Lower lobe of right lung (tissue), 2 donors: ENCODE data around the gene MAP3K20. TPM values are rescaled to one million over a fixed set of nuclear protein-coding genes. Genes with fewer than 3 reads are reported as not detected.
"Not testable (repeated sequence)": the region's sequence is repeated elsewhere in the genome, so short reads cannot be mapped to it uniquely, and the experiment has no call there.

Experiments
- ATAC-seq, 2 donors: fragments of 200-7000 bp; cut with Tn5 transposase; one replicate each; pipeline ENCODE4 v1.9.1; 2020 to 2022; ENCODE audit warnings: mild to moderate bottlenecking in 2 of 2, moderate library complexity in 2 of 2
- DNase-seq: peaks from one replicate; pipeline ENCODE4 v3.0.0-alpha.2; 2020
- H3K27ac ChIP-seq: fragments of 200-600 bp; one replicate; pipeline ENCODE4 v1.8.0; 2022
- H3K27me3 ChIP-seq: fragments of 200-600 bp; one replicate; pipeline ENCODE4 v1.8.0; 2022; ENCODE audit warnings: low read depth
- H3K36me3 ChIP-seq: fragments of 200-600 bp; one replicate; pipeline ENCODE4 v1.8.0; 2022; ENCODE audit warnings: mild to moderate bottlenecking
- H3K4me1 ChIP-seq: fragments of 200-600 bp; one replicate; pipeline ENCODE4 v1.8.0; 2022
- H3K4me3 ChIP-seq: fragments of 200-600 bp; one replicate; pipeline ENCODE4 v1.8.0; 2022; ENCODE audit warnings: mild to moderate bottlenecking
- H3K9me3 ChIP-seq: fragments of 200-600 bp; one replicate; pipeline ENCODE4 v1.8.0; 2022
- CTCF ChIP-seq: fragments of 200-600 bp; IDR thresholded peaks from one replicate; pipeline ENCODE4 v1.8.0; 2022; ENCODE audit warnings: antibody characterized with exemption, mild to moderate bottlenecking
- intact Hi-C: fragments of 100-400 bp; cut with DNase I; formaldehyde crosslinking; loops from one replicate; pipeline ENCODE4 v1.11.0; 2022
- total RNA-seq: library from RNA; stranded (reverse); fragmentation: NEBNext Ultra II Directional; extraction: Animal tissue kit (Norgen Biotek cat#: 25700); gene quantifications from one replicate; pipeline ENCODE4 v1.2.1, GENCODE V29; 2021
- donor health status: DM: no; HTN: yes; CAD: no; lungs with severe emphysema.

MAP3K20 gene
- total RNA-seq, 1 donor from 2014 or later, result 40.8 TPM

DNA sequence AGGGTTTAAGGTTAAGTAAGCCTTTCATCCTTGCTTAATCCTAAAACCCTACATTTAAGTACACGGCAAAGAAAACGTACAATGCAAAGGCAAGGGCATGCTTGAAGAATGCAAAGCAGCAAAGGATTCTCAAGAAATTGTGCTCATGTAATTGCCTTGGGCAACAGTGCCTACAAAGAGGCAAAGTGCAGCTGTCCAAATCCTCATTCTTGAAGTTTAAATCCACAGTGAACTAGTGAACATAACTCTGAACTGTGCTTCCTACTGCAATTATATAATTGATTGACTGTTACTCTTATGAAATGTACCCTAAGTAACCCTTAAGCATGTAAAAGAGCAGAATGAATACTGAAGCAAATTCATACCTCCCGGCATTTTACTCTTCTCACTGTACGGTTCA is 85.4 kb downstream of the MAP3K20 start:
- peaks cover 21% of the 10 kb centered on the region for H3K4me1 ChIP-seq
- TF ChIP-seq CTCF, result no peak
- H3K36me3 ChIP-seq, result no peaks in the 10 kb centered on the region
- no peak for DNase-seq
- no peak overlapping the region for H3K27ac ChIP-seq
- no peak overlapping the region for H3K4me3 ChIP-seq
- H3K27me3 ChIP-seq, result no peaks in the 10 kb centered on the region
- ATAC-seq, result peak; percentile 38 to 57
- H3K9me3 ChIP-seq, result no peaks in the 10 kb centered on the region
- intact Hi-C loops, result no loop called here

- H3K4me3 ChIP-seq, result no peak overlapping the region
- DNase-seq, result no peak
- H3K36me3 ChIP-seq, result no peaks in the 10 kb centered on the region
- H3K4me1 ChIP-seq, result peaks cover 21% of the 10 kb centered on the region
- no peaks in the 10 kb centered on the region for H3K27me3 ChIP-seq
- no peak for ATAC-seq
- intact Hi-C loops, result no loop called here
- no peak overlapping the region for H3K27ac ChIP-seq
- no peaks in the 10 kb centered on the region for H3K9me3 ChIP-seq
- no peak for TF ChIP-seq CTCF
Measured at GRCh38 chr2:173161507-173161906, 85.9 kb downstream of the MAP3K20 start.

GRCh38 chr2:173163357-173163756 is 87.7 kb downstream of the MAP3K20 start:
- H3K9me3 ChIP-seq, H3K36me3 ChIP-seq, ATAC-seq, intact Hi-C loops, H3K27ac ChIP-seq, DNase-seq, H3K4me3 ChIP-seq, H3K27me3 ChIP-seq: not testable (repeated sequence)
- peaks cover 21% of the 10 kb centered on the region for H3K4me1 ChIP-seq

DNA sequence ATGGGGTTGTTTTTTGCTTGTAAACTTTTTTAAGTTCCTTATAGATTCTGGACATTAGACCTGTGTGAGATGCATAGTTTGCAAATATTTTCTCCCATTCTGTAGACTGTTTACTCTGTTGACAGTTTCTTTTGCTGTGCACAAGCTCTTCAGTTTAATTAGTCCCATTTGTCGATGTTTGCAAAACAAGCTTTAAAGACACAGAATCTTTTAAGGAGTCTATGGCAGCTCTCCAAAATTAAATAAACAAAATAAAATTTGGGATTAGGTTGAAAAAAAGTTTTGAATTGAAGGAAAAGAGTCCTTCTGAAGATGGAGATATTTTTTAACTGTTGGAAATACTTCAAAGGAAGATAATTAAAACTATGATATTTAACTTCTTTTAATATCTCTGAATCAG is 88.8 kb downstream of the MAP3K20 start:
- no peaks in the 10 kb centered on the region for H3K9me3 ChIP-seq
- no peak overlapping the region for H3K4me3 ChIP-seq
- peaks cover 20% of the 10 kb centered on the region for H3K4me1 ChIP-seq
- no peak overlapping the region for H3K27ac ChIP-seq
- H3K27me3 ChIP-seq, result no peaks in the 10 kb centered on the region
- no peak for TF ChIP-seq CTCF
- DNase-seq, result no peak
- H3K36me3 ChIP-seq, result no peaks in the 10 kb centered on the region
- ATAC-seq, result no peak
- intact Hi-C loops, result no loop called here

GRCh38 chr2:173165443-173166238 is 90.0 kb downstream of the MAP3K20 start:
- H3K36me3 ChIP-seq, result no peaks in the 10 kb centered on the region
- no peak overlapping the region for H3K27ac ChIP-seq
- H3K27me3 ChIP-seq, result no peaks in the 10 kb centered on the region
- H3K4me1 ChIP-seq, result peaks cover 8% of the 10 kb centered on the region
- intact Hi-C loops, result no loop called here
- DNase-seq, result no peak
- TF ChIP-seq CTCF, result no peak
- ATAC-seq, result no peak
- H3K9me3 ChIP-seq, result no peaks in the 10 kb centered on the region
- no peak overlapping the region for H3K4me3 ChIP-seq

DNA sequence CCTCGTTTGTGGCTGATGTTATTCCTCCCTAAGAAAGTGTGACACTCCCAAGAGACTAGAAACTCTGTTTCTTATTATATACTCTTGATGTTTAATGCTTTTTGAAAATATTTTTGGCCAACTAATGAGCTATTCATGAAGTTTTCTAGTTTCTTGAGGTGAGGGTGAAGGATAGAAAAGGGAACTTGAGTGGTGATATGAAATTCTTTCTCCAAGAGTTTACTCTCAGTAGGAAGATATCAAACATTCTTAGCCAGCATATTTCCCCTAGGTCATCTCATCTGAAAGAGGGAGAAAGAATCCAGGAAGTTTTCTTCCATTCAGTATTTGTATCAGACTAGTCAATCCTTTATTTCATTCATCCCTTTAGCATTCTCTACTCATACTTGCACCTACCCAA is 95.7 kb downstream of the MAP3K20 start:
- no peak for DNase-seq

More for the DNA sequence above, 95.7 kb downstream of the MAP3K20 start:
- Histone ChIP-seq H3K9me3 (no peaks in the 10 kb centered on the region), H3K27me3 (no peaks in the 10 kb centered on the region), H3K36me3 (no peaks in the 10 kb centered on the region), H3K4me1 (no peaks in the 10 kb centered on the region), H3K4me3 (no peak overlapping the region), H3K27ac (no peak overlapping the region)
- no peak for TF ChIP-seq CTCF
- intact Hi-C loops, result no loop called here
- no peak for ATAC-seq
